H1 (cell line): ENCODE results near the gene STAT5A. TPM values are rescaled to one million over a fixed set of nuclear protein-coding genes. Genes with fewer than 3 reads are reported as not detected.

Source experiments
- RAD21 ChIP-seq, 2 experiments: IDR thresholded peaks in 1 of 2; conservative IDR thresholded peaks in 1 of 2; 2 replicates each; pipeline ENCODE4 v1.6.1; 2011; ENCODE audit warnings: low read depth in 2 of 2, low read length in 2 of 2, improper control_type of control experiment in 1 of 2, inconsistent platforms in 1 of 2, mild to moderate bottlenecking in 1 of 2, moderate library complexity in 1 of 2
- TBP ChIP-seq: IDR thresholded peaks from 2 replicates; pipeline ENCODE4 v1.6.1; 2011; ENCODE audit warnings: low read depth, low read length, improper control_type of control experiment
- polyA plus RNA-seq, 7 experiments: library from polyadenylated mRNA; depleted of rRNA in 3 of 7; stranded (reverse) in 5 of 7; unstranded in 2 of 7; fragments of >200 nt in 5 of 7; fragments of 200-250 nt in 2 of 7; gene quantifications; 1 replicate in 5 of 7; 2 replicates in 1 of 7; 4 replicates in 1 of 7; pipeline versions ENCODE4 v1.2.1 to v1.2.3, GENCODE V29; 2011 to 2013; ENCODE audit warnings: missing spikeins in 2 of 7, mixed read lengths in 2 of 7
- total RNA-seq: library from RNA; stranded (reverse); fragmentation: NEBNext Ultra II Directional; extraction: Animal tissue kit (Norgen Biotek cat#: 25700); gene quantifications from 2 replicates; pipeline ENCODE4 v1.2.1, GENCODE V29; 2021

The STAT5A gene
- total and polyA plus RNA-seq, 2 of the 8 experiments (the other 6 are each of a cell fraction or from before 2014, with no cell fraction given): 4.2 to 5.4 TPM

- TF ChIP-seq TBP (peak; percentile 25), RAD21 (IDR thresholded peaks at IDR 0.05 in 1 of 2, conservative IDR thresholded peaks at IDR 0.05 in 1 of 2; ENCODE audit: low read depth in 2 of 2, low read length in 2 of 2) (no peak)
Measured at GRCh38 chr17:42275527-42276358, 12.6 kb upstream of the STAT5A start (continued).
